Ascending aorta (tissue), 2 donors: ENCODE results near the gene MOB3A. TPM values are rescaled to one million over a fixed set of nuclear protein-coding genes. Genes with fewer than 3 reads are reported as not detected.

Source experiments
- DNase-seq, 2 donors: peaks; one replicate each; pipeline ENCODE4 v3.0.0-alpha.2; 2019; ENCODE audit warnings: low spot score in 2 of 2
- H3K27ac ChIP-seq, 2 donors: fragments of 200-600 bp; sonication (generic); one replicate each; pipeline ENCODE4 v1.5.1; 2016 to 2017; ENCODE audit warnings: mild to moderate bottlenecking in 1 of 2
- H3K27me3 ChIP-seq: fragments of 200-600 bp; sonication (generic); one replicate; pipeline ENCODE4 v1.5.1; 2017
- H3K36me3 ChIP-seq, 2 donors: fragments of 200-600 bp; sonication (generic); one replicate each; pipeline ENCODE4 v1.5.1; 2016
- H3K4me1 ChIP-seq, 2 donors: fragments of 200-600 bp; sonication (generic); one replicate each; pipeline ENCODE4 v1.5.1; 2016 to 2017; ENCODE audit warnings: mild to moderate bottlenecking in 1 of 2
- H3K4me3 ChIP-seq, 2 donors: fragments of 200-600 bp; sonication (generic); one replicate each; pipeline ENCODE4 v1.5.1; 2016 to 2017; ENCODE audit warnings: mild to moderate bottlenecking in 1 of 2
- H3K9me3 ChIP-seq, 2 donors: fragments of 200-600 bp; sonication (generic); one replicate each; pipeline ENCODE4 v1.5.1; 2016
- CTCF ChIP-seq, 3 experiments: fragments of 200-600 bp in 2 of 3; fragments of 450-650 bp in 1 of 3; sonication (generic) in 2 of 3; IDR thresholded peaks; one replicate each; pipeline ENCODE4 v1.5.1; 2016 to 2019; ENCODE audit warnings: antibody characterized with exemption in 3 of 3, mild to moderate bottlenecking in 1 of 3, moderate library complexity in 1 of 3
- intact Hi-C: fragments of 100-400 bp; cut with DNase I; formaldehyde crosslinking; loops from one replicate; pipeline ENCODE4 v1.15.1; 2023
- total RNA-seq: library from RNA; depleted of rRNA; stranded (reverse); fragments of >200 nt; gene quantifications from one replicate; pipeline ENCODE4 v1.1.0, GENCODE V29; 2016

MOB3A gene
- total RNA-seq, 1 donor from 2014 or later, result 44.4 TPM

GRCh38 chr19:2113439-2114211, 17.5 kb upstream of the MOB3A start:
- no peaks in the 10 kb centered on the region for H3K9me3 ChIP-seq
- no peak for DNase-seq
- no peak for TF ChIP-seq CTCF (IDR thresholded peaks at IDR 0.05)
- intact Hi-C loops, result no loop called here
- no peaks in the 10 kb centered on the region for H3K27me3 ChIP-seq
- H3K4me1 ChIP-seq, result no peaks in the 10 kb centered on the region
- H3K4me3 ChIP-seq, result no peak overlapping the region
- H3K27ac ChIP-seq, result peak overlapping the region; percentile 34 to 62
- H3K36me3 ChIP-seq, result peaks cover 98 to 100% of the 10 kb centered on the region in 2 donors

GRCh38 chr19:2112516-2113320, 16.6 kb upstream of the MOB3A start:
- no peak for DNase-seq
- no peak for TF ChIP-seq CTCF (IDR thresholded peaks at IDR 0.05)
- no peaks in the 10 kb centered on the region for H3K4me1 ChIP-seq
- no peak overlapping the region for H3K27ac ChIP-seq
- no peaks in the 10 kb centered on the region for H3K9me3 ChIP-seq
- intact Hi-C loops, result no loop called here
- no peaks in the 10 kb centered on the region for H3K27me3 ChIP-seq
- H3K36me3 ChIP-seq, result peaks cover 97 to 100% of the 10 kb centered on the region in 2 donors
- no peak overlapping the region for H3K4me3 ChIP-seq

- Histone ChIP-seq H3K4me3 (no peak overlapping the region), H3K9me3 (no peaks in the 10 kb centered on the region), H3K36me3 (peaks cover 89 to 95% of the 10 kb centered on the region in 2 donors), H3K27ac (no peak overlapping the region), H3K4me1 (no peaks in the 10 kb centered on the region), H3K27me3 (no peaks in the 10 kb centered on the region)
- no peak for TF ChIP-seq CTCF (IDR thresholded peaks at IDR 0.05)
- no peak for DNase-seq
- intact Hi-C loops, result no loop called here
Measured at GRCh38 chr19:2111886-2112285, 15.8 kb upstream of the MOB3A start.

GRCh38 chr19:2111425-2111824, 15.3 kb upstream of the MOB3A start:
- TF ChIP-seq CTCF (IDR thresholded peaks at IDR 0.05), result no peak
- DNase-seq, result no peak
- no peaks in the 10 kb centered on the region for H3K4me1 ChIP-seq
- no peak overlapping the region for H3K27ac ChIP-seq
- H3K27me3 ChIP-seq, result no peaks in the 10 kb centered on the region
- no peak overlapping the region for H3K4me3 ChIP-seq
- intact Hi-C loops, result no loop called here
- H3K9me3 ChIP-seq, result no peaks in the 10 kb centered on the region
- H3K36me3 ChIP-seq, result peaks cover 86 to 95% of the 10 kb centered on the region in 2 donors

- no peak for DNase-seq
- Histone ChIP-seq H3K9me3 (no peaks in the 10 kb centered on the region), H3K27ac (no peak overlapping the region), H3K4me3 (no peak overlapping the region), H3K4me1 (no peaks in the 10 kb centered on the region), H3K27me3 (no peaks in the 10 kb centered on the region), H3K36me3 (peaks cover 85 to 95% of the 10 kb centered on the region in 2 donors)
- intact Hi-C loops, result no loop called here
- TF ChIP-seq CTCF (IDR thresholded peaks at IDR 0.05), result no peak
Measured at GRCh38 chr19:2110822-2111221, 14.7 kb upstream of the MOB3A start.
